Transverse colon (tissue), 4 donors: ENCODE data around the gene CDPF1. TPM values are rescaled to one million over a fixed set of nuclear protein-coding genes. Genes with fewer than 3 reads are reported as not detected.

Experiments
- DNase-seq: peaks from one replicate; pipeline ENCODE4 v3.0.0-alpha.2; 2019
- H3K27ac ChIP-seq, 4 donors: fragments of 200-600 bp; sonication (generic); 2 replicates each; pipeline ENCODE4 v1.5.1; 2016 to 2018; ENCODE audit warnings: inconsistent platforms in 4 of 4
- H3K27me3 ChIP-seq: fragments of 200-600 bp; sonication (generic); 2 replicates; pipeline ENCODE4 v1.5.1; 2017; ENCODE audit warnings: inconsistent platforms
- H3K36me3 ChIP-seq, 4 donors: fragments of 200-600 bp; sonication (generic); 2 replicates each; pipeline ENCODE4 v1.5.1; 2017 to 2019; ENCODE audit warnings: inconsistent platforms in 4 of 4
- H3K4me1 ChIP-seq, 4 donors: fragments of 200-600 bp; sonication (generic); 2 replicates each; pipeline ENCODE4 v1.5.1; 2017 to 2020; ENCODE audit warnings: inconsistent platforms in 4 of 4
- H3K4me3 ChIP-seq, 4 donors: fragments of 200-600 bp; sonication (generic); 1 replicate in 1 of 4; 2 replicates in 3 of 4; pipeline versions ENCODE4 v1.5.1 to v1.6.1; 2017 to 2019; ENCODE audit warnings: inconsistent platforms in 4 of 4
- H3K9me3 ChIP-seq, 2 donors: fragments of 200-600 bp; sonication (generic); 2 replicates each; pipeline ENCODE4 v1.5.1; 2017 to 2019; ENCODE audit warnings: inconsistent platforms in 2 of 2
- EP300 ChIP-seq: sonication (generic); formaldehyde crosslinking; IDR thresholded peaks from one replicate; pipeline ENCODE4 v1.6.1; 2017; ENCODE audit warnings: antibody characterized with exemption, low read depth
- POLR2A ChIP-seq: fragments of 450-650 bp; IDR thresholded peaks from one replicate; pipeline ENCODE4 v1.6.1; 2016; ENCODE audit warnings: antibody characterized with exemption, mild to moderate bottlenecking, moderate library complexity
- POLR2AphosphoS5 ChIP-seq, 3 donors: sonication (generic); formaldehyde crosslinking; IDR thresholded peaks; one replicate each; pipeline ENCODE4 v1.6.1; 2016; ENCODE audit warnings: antibody characterized with exemption in 3 of 3
- WGBS, 2 donors: methylation state at CpG; one replicate each; pipeline ENCODE4 v1.1.5; 2018; ENCODE audit warnings: low coverage in 1 of 2; 5-methylcytosine and 5-hydroxymethylcytosine counted together
- in situ Hi-C, 4 donors: fragments of 200-750 bp; cut with MboI; loops; one replicate each; pipeline versions ENCODE4 v1.15.0 to v1.15.1; 2017; ENCODE audit warnings: low sequenced_read_pairs in 3 of 4, low pct_ligation_motif_present in 1 of 4, low pct_unique_long_range_greater_than_20kb in 1 of 4
- intact Hi-C: fragments of 100-400 bp; cut with DNase I; formaldehyde crosslinking; loops from one replicate; pipeline ENCODE4 v1.15.1; 2023; ENCODE audit warnings: low total_unique reads
- total RNA-seq, 4 donors: library from RNA; depleted of rRNA; stranded (reverse); fragments of >200 nt; gene quantifications; one replicate each; pipeline ENCODE4 v1.1.0, GENCODE V29; 2016
- TF ChIP-seq, protein P1 (sequence below), 5 experiments: fragments of 200-600 bp in 3 of 5; fragments of 450-650 bp in 2 of 5; sonication (generic) in 3 of 5; IDR thresholded peaks; 1 replicate in 2 of 5; 2 replicates in 3 of 5; pipeline ENCODE4 v1.5.1; 2016 to 2017; ENCODE audit warnings: antibody characterized with exemption in 5 of 5, inconsistent platforms in 3 of 5, mild to moderate bottlenecking in 2 of 5, moderate library complexity in 1 of 5

Gene CDPF1
- total RNA-seq, 4 donors from 2014 or later, result 8.2 to 11.9 (median 9.0) TPM; not detected in 1

DNA sequence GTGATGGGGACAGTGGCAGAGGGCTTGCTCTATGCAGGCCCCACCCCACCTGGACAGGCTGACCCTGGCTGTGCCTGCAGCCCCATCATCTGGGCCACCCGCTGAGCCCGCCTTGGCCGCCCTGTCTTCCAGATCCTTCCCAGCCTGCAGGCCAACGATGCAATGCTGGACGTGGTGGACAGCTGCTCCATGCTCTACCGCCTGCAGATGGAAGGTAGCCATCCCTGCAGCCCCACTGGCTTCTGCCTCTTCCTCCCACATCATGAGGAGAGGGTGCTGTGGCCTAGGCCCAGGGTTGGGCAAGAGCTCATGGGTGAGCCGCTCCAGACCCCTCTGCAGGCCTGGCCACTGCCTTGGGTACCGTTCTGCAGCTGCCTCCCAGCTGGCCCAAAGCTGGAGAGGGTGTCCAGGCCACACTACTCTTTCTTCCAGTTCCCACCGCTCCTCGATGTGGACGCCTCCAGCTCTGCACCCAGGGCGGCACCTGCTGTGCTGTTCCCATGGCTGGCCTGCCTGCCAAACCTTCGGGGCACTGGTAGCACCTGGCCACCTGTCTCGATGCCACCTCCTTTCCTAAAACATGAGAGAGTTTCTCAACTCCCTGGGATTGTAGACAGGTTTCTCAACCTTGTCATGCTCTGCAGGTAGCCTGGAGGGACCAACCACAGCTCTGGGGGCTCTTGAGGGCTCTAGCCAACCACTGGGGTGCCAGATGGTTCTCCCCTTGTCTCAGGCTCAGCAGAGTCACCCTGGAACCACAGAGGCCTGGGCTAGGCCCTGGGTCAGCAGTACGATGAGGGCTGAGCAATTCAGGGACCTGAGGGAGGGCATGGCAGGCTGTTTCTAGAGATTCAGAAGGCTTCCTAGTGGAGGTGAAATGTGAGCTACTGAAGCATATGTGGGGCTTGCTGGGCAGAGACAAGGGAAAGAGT lies 37.1 kb upstream of the CDPF1 start:
- no peaks in the 10 kb centered on the region for H3K27me3 ChIP-seq
- DNase-seq, result no peak
- intact Hi-C loops, result no loop called here
- no peak for TF ChIP-seq POLR2AphosphoS5 (IDR thresholded peaks at IDR 0.05)
- TF ChIP-seq POLR2A, result no peak
- no peak for TF ChIP-seq EP300
- TF ChIP-seq, protein P1, sequence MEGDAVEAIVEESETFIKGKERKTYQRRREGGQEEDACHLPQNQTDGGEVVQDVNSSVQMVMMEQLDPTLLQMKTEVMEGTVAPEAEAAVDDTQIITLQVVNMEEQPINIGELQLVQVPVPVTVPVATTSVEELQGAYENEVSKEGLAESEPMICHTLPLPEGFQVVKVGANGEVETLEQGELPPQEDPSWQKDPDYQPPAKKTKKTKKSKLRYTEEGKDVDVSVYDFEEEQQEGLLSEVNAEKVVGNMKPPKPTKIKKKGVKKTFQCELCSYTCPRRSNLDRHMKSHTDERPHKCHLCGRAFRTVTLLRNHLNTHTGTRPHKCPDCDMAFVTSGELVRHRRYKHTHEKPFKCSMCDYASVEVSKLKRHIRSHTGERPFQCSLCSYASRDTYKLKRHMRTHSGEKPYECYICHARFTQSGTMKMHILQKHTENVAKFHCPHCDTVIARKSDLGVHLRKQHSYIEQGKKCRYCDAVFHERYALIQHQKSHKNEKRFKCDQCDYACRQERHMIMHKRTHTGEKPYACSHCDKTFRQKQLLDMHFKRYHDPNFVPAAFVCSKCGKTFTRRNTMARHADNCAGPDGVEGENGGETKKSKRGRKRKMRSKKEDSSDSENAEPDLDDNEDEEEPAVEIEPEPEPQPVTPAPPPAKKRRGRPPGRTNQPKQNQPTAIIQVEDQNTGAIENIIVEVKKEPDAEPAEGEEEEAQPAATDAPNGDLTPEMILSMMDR (IDR thresholded peaks at IDR 0.05), result no peak
- 90 to 92% methylated on average over 2 to 13 of the region's 15 CpGs for WGBS, 2 donors
- H3K4me1 ChIP-seq, result peaks cover 0 to 5% (median 0%) of the 10 kb centered on the region in 4 donors
- peak overlapping the region in 1 of 4 donors; percentile 28 for H3K4me3 ChIP-seq
- H3K27ac ChIP-seq, result peak overlapping the region; percentile 41 to 59 (median 53)
- in situ Hi-C loops, result no loop called here
- peaks cover 0 to 42% (median 15%) of the 10 kb centered on the region in 4 donors for H3K36me3 ChIP-seq
- no peaks in the 10 kb centered on the region for H3K9me3 ChIP-seq

DNA sequence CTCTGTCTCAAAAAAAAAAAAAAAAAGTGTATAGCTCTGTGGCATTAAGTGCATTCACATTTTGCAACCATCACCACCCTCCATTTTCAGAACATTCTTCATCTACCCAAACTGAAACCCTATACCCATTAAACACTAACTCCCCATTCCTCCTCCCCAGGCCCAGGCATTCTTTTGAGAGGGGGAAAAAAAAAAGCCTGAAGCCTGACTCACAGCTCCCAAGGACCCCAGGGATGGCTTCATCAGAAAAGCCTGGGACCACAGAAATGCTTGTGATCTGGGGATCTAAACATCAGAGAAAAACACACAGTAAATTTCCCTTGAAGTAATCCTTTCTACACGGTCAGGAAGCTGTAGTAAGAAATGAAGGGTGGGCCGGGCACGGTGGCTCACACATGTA lies 35.9 kb upstream of the CDPF1 start:
- in situ Hi-C loops, result no loop called here
- H3K27me3 ChIP-seq, result no peaks in the 10 kb centered on the region
- TF ChIP-seq POLR2A (no peak), EP300 (no peak), POLR2AphosphoS5 (IDR thresholded peaks at IDR 0.05) (no peak)
- TF ChIP-seq, protein P1 (IDR thresholded peaks at IDR 0.05), result no peak
- H3K4me1 ChIP-seq, result peaks cover 0 to 5% (median 0%) of the 10 kb centered on the region in 4 donors
- no peak overlapping the region for H3K4me3 ChIP-seq
- WGBS, 2 donors, result 89 to 96% methylated on average over 3 of the region's 3 CpGs
- H3K36me3 ChIP-seq, result peaks cover 0 to 43% (median 13%) of the 10 kb centered on the region in 4 donors
- intact Hi-C loops, result no loop called here
- no peak for DNase-seq
- no peaks in the 10 kb centered on the region for H3K9me3 ChIP-seq
- no peak overlapping the region for H3K27ac ChIP-seq

DNA sequence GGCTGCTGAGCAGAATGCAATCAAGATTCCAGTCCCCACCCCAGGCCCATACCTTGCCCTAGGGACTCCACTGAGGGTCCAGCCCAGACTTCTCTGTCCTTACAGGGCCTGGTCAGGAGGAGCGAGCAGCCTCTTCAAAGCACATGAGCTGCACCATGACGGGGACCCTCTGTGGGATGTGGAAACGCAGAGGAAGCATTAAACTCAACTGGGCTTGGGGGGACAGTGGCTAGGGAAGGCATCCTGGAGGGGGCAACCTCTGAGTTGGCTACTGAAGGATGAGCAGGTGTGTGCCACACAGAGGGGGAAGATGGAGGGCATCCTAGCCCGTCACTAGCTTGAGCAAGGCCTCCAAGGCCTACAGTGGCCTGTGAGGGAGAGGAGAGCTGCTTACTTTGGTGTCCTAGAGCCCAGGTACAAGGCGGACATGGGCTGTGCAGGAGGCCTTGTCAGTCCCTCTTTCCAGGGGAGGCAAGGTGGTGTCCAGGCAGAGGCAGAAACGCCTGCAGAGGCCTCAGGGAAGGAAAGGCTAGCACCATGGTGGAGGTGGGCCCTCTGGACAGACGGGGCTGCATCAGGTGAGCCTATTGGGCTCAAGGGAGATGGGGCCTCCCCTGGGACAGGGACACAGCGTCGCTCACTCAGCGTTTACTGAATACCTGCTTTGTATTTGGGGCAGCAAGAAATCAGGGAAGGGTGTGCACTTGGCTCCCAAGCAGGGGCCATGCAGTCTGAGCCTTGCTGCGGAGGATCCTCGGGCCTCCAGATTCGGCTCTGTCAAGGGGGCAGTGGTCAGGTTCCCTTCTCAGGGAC lies 32.0 kb upstream of the CDPF1 start:
- peaks cover 0 to 58% (median 27%) of the 10 kb centered on the region in 4 donors for H3K36me3 ChIP-seq
- intact Hi-C loops, result no loop called here
- H3K4me1 ChIP-seq, result no peaks in the 10 kb centered on the region
- TF ChIP-seq POLR2A (no peak), EP300 (no peak), POLR2AphosphoS5 (IDR thresholded peaks at IDR 0.05) (no peak)
- TF ChIP-seq, protein P1 (IDR thresholded peaks at IDR 0.05), result no peak
- H3K27me3 ChIP-seq, result no peaks in the 10 kb centered on the region
- H3K4me3 ChIP-seq, result no peak overlapping the region
- no peak overlapping the region for H3K27ac ChIP-seq
- 80 to 95% methylated on average over 1 to 13 of the region's 13 CpGs for WGBS, 2 donors
- in situ Hi-C loops, result no loop called here
- no peaks in the 10 kb centered on the region for H3K9me3 ChIP-seq
- DNase-seq, result no peak
